Measurements from ENCODE around the gene COMTD1. TPM values are rescaled to one million over a fixed set of nuclear protein-coding genes. Genes with fewer than 3 reads are reported as not detected.

COMTD1 gene
- total and polyA plus RNA-seq, 2 of the 8 experiments (the other 6 are each of a cell fraction or from before 2014, with no cell fraction given), result 31.9 to 42.4 TPM

DNA sequence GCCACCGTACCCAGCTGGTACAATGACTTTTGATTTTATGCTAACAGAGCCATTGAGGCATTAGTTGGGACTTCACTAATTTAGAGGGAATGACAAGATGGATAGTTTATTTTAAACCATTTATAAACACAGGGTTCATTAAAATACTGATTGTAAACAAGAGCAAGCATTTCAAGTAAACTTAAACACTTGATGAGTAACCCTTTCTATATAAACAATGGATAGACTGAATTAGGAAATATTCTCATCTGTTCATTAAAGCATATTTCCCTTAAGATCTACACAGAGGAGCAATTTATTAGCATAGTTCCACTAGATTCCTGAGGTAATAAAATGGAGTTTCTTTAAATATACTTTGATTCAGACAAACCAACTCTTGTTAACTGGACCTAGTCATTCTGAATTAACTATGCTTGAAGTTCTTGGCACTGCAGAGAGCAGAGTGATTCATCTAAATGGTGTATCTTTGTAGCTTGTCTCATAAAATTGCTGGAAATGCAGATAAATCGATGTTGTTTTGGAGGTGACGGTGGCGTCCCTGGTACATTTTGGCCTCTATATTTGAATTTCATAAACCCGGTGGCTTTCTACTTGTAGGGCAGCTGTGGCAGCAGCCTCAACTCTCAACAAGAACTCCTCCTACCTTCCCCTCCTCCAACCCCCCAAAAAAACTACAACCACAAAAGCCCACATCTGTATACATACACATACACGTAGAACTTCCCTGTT lies 40.6 kb downstream of the COMTD1 start:
- 93% methylated on average over 6 of the region's 6 CpGs; no CpG with 5 or more reads in 1 of the 2 experiments for WGBS, 2 experiments (ENCODE audit: extremely low coverage in 1 of 2, insufficient coverage in 1 of 2, insufficient read length in 1 of 2, insufficient replicate concordance in 2 of 2, low coverage in 1 of 2, low lambda C conversion rate in 2 of 2, missing lambda C conversion rate in 1 of 2)
- H2AK5ac ChIP-seq (ENCODE audit: low read depth, low read length), result no peak overlapping the region
- no peak overlapping the region for H3K18ac ChIP-seq (ENCODE audit: extremely low read depth, low read length)
- H3K9ac ChIP-seq (replicated peaks in 1 of 4; ENCODE audit: extremely low read depth in 1 of 4, low read depth in 3 of 4, low read length in 3 of 4), result no peak overlapping the region
- DNase-seq (ENCODE audit: low read depth in 1 of 2, low spot score in 2 of 2), result no peak
- no peak for FAIRE-seq
- no peak overlapping the region for H3K4me2 ChIP-seq (ENCODE audit: insufficient read depth in 1 of 2, low read depth in 2 of 2, low read length in 2 of 2)
- H3K14ac ChIP-seq (ENCODE audit: insufficient read length), result no peak overlapping the region
- H3K9me3 ChIP-seq (ENCODE audit: insufficient read depth in 2 of 2, low read depth in 1 of 2, low read length in 1 of 2), result no peaks in the 10 kb centered on the region
- H3K4me3 ChIP-seq (ENCODE audit: extremely low read depth in 1 of 4, insufficient read depth in 2 of 4, low read depth in 3 of 4, low read length in 4 of 4), result no peak overlapping the region
- no peaks in the 10 kb centered on the region for H3K4me1 ChIP-seq (replicated peaks in 1 of 4; ENCODE audit: control insufficient read depth in 3 of 4, insufficient read depth in 4 of 4, low read length in 3 of 4)
- no peak overlapping the region for H2BK12ac ChIP-seq (ENCODE audit: low read depth, low read length)
- H3K56ac ChIP-seq (replicated peaks; ENCODE audit: insufficient read length, low read depth, low read length), result no peak overlapping the region
- H4K20me1 ChIP-seq (replicated peaks in 1 of 2; ENCODE audit: control insufficient read depth in 1 of 2, insufficient read depth in 2 of 2, low read length in 2 of 2), result no peaks in the 10 kb centered on the region
- ChIA-PET CTCF (ENCODE audit: partially characterized antibody) (interaction anchor here (1.2 to 3.4 kb wide), 3 partner anchors 9 to 86 kb away, joined by 3 to 22 read pairs (median 5); partner anchors contain the start of gene COMTD1), POLR2A (ENCODE audit: partially characterized antibody) (interaction anchor here (0.6 to 36.7 kb wide), 3 partner anchors 15 to 33 kb away, joined by 3 to 801 read pairs (median 37); partner anchors contain the start of genes COMTD1 and VDAC2)
- no peak overlapping the region for H2BK120ac ChIP-seq (replicated peaks; ENCODE audit: low read depth, low read length)
- H2BK15ac ChIP-seq (ENCODE audit: low read length), result no peak overlapping the region
- no peak overlapping the region for H2AFZ ChIP-seq (ENCODE audit: low read length)
- H3K79me2 ChIP-seq (ENCODE audit: control insufficient read depth in 1 of 2, insufficient read depth in 2 of 2, low read length in 2 of 2), result no peaks in the 10 kb centered on the region
- no peaks in the 10 kb centered on the region for H3K27me3 ChIP-seq (replicated peaks in 1 of 4; ENCODE audit: control insufficient read depth in 3 of 4, extremely low read depth in 1 of 4, insufficient read depth in 3 of 4, low read length in 3 of 4)
- H4K91ac ChIP-seq (replicated peaks; ENCODE audit: insufficient read length, low read length), result no peak overlapping the region
- no peaks in the 10 kb centered on the region for H3K79me1 ChIP-seq (ENCODE audit: low read depth, low read length)
- H4K8ac ChIP-seq (ENCODE audit: extremely low read depth, insufficient read depth, low read length), result no peak overlapping the region
- no peaks in the 10 kb centered on the region for H3K23me2 ChIP-seq (ENCODE audit: low read depth, low read length)
- H3K36me3 ChIP-seq (ENCODE audit: control insufficient read depth in 2 of 4, insufficient read depth in 4 of 4, low read length in 3 of 4), result no peaks in the 10 kb centered on the region
- no peak overlapping the region for H3K4ac ChIP-seq (replicated peaks; ENCODE audit: insufficient read length, low read depth, low read length)
- no peak overlapping the region for H2BK5ac ChIP-seq (ENCODE audit: low read depth, low read length)
- H4K5ac ChIP-seq (ENCODE audit: insufficient read length, low read depth, low read length), result no peak overlapping the region
- TF ChIP-seq CEBPB (IDR thresholded peaks at IDR 0.05; ENCODE audit: low read depth, low read length) (no peak), RNF2 (IDR thresholded peaks at IDR 0.05; ENCODE audit: borderline replicate concordance, low read depth, low read length, missing control alignments, poor library complexity, severe bottlenecking) (no peak), GTF2F1 (IDR thresholded peaks at IDR 0.05; ENCODE audit: borderline replicate concordance, low read depth, low read length) (no peak), CREB1 (IDR thresholded peaks at IDR 0.05) (no peak), TAF7 (optimal IDR thresholded peaks at IDR 0.05; ENCODE audit: borderline replicate concordance, low read depth, low read length) (no peak), BRCA1 (IDR thresholded peaks at IDR 0.05; ENCODE audit: low read depth, low read length) (no peak), GABPA (IDR thresholded peaks at IDR 0.05; ENCODE audit: borderline replicate concordance, insufficient read depth, low read length) (no peak), PHF8 (conservative IDR thresholded peaks at IDR 0.05; ENCODE audit: low read depth, low read length) (no peak), SAP30 (IDR thresholded peaks at IDR 0.05; ENCODE audit: insufficient read depth, insufficient replicate concordance, low read length) (no peak)
- TF ChIP-seq, protein P1, sequence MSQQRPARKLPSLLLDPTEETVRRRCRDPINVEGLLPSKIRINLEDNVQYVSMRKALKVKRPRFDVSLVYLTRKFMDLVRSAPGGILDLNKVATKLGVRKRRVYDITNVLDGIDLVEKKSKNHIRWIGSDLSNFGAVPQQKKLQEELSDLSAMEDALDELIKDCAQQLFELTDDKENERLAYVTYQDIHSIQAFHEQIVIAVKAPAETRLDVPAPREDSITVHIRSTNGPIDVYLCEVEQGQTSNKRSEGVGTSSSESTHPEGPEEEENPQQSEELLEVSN (IDR thresholded peaks at IDR 0.05), result no peak
- no peak overlapping the region for H3K27ac ChIP-seq (ENCODE audit: low read depth, low read length)
- no peak overlapping the region for H2BK20ac ChIP-seq (ENCODE audit: low read length)
- H3K23ac ChIP-seq (ENCODE audit: insufficient read length), result no peak overlapping the region
